Activated CD4-positive, alpha-beta T cell treated with anti-CD3 and anti-CD28 coated beads, Interleukin-2, amount 10 ng/mL, durations not matched to agents 24 days and 14 days (primary cell): Measurements from ENCODE around the gene CLRN1. TPM values are rescaled to one million over a fixed set of nuclear protein-coding genes. Genes with fewer than 3 reads are reported as not detected.

Experiments used
- DNase-seq: peaks from one replicate; pipeline ENCODE4 v3.0.0; 2022
- H3K27ac Mint-ChIP-seq: one replicate; pipeline ENCODE4 v1.8.0; 2022; ENCODE audit warnings: mild to moderate bottlenecking, mixed read lengths
- H3K27me3 Mint-ChIP-seq: one replicate; pipeline ENCODE4 v1.8.0; 2022; ENCODE audit warnings: mixed read lengths
- H3K36me3 Mint-ChIP-seq: one replicate; pipeline ENCODE4 v1.8.0; 2022; ENCODE audit warnings: low read depth, mild to moderate bottlenecking, mixed read lengths
- H3K4me1 Mint-ChIP-seq: one replicate; pipeline ENCODE4 v1.8.0; 2021; ENCODE audit warnings: mixed read lengths
- H3K4me3 Mint-ChIP-seq: one replicate; pipeline ENCODE4 v1.8.0; 2022; ENCODE audit warnings: mild to moderate bottlenecking, moderate library complexity, mixed read lengths
- H3K9me3 Mint-ChIP-seq: one replicate; pipeline ENCODE4 v1.8.0; 2021; ENCODE audit warnings: mixed read lengths
- intact Hi-C: fragments of 100-400 bp; cut with micrococcal nuclease; formaldehyde crosslinking; loops from one replicate; pipeline ENCODE4 v1.15.1; 2023
- total RNA-seq: library from RNA; stranded (reverse); gene quantifications from 2 replicates; pipeline ENCODE4 v1.2.3, GENCODE V29; 2022

CLRN1 gene
- total RNA-seq, 1 donor from 2014 or later, result not detected

DNA sequence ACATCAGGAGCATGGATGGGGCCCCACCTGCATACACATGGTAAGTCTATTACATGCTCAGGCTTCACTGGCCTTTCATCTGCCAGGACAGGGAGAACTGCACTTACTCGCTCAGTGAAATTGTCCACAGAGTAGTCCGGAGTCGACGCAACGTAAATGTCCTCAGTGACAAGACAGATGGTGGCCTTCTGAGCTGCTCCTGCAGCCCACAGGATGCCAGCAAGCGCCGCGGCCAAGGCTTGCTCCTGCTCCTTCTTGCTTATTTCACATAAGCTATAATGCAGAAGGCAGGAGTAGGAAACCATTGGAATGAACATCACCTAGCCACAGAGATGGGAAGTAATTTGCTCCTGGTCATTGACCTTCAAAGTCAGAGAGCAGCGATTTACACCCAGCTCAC lies 81.7 kb downstream of the CLRN1 start:
- no peak overlapping the region for H3K27ac Mint-ChIP-seq
- H3K36me3 Mint-ChIP-seq, result no peaks in the 10 kb centered on the region

DNA sequence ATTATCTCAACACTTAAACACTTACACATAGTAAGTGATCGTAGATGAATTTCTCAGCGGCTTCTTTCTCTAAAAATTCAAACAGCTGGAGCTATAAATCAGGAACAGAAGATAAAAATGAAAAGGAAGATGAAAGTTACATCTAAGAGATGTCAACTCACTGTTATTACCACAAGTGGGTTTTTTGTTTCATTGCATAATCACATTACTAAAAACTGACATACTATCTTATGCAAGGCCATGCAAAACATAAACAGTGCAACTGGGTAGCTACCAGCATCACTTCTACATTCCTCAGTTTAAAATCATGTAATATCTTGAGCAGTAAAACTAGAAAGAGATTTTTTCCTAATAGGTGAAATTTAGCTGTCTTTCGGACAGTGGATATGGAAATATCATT lies 82.2 kb downstream of the CLRN1 start:
- Mint-ChIP-seq H3K9me3 (no peaks in the 10 kb centered on the region), H3K36me3 (no peaks in the 10 kb centered on the region), H3K27ac (no peak overlapping the region), H3K27me3 (peaks cover 19% of the 10 kb centered on the region), H3K4me1 (peaks cover 2% of the 10 kb centered on the region), H3K4me3 (no peak overlapping the region)
- DNase-seq, result no peak
- intact Hi-C loops, result no loop called here

More for the DNA sequence above, 81.7 kb downstream of the CLRN1 start:
- H3K4me1 Mint-ChIP-seq, result peaks cover 2% of the 10 kb centered on the region
- H3K4me3 Mint-ChIP-seq, result no peak overlapping the region
- intact Hi-C loops, result no loop called here
- H3K9me3 Mint-ChIP-seq, result no peaks in the 10 kb centered on the region
- peaks cover 15% of the 10 kb centered on the region for H3K27me3 Mint-ChIP-seq
- DNase-seq, result no peak

DNA sequence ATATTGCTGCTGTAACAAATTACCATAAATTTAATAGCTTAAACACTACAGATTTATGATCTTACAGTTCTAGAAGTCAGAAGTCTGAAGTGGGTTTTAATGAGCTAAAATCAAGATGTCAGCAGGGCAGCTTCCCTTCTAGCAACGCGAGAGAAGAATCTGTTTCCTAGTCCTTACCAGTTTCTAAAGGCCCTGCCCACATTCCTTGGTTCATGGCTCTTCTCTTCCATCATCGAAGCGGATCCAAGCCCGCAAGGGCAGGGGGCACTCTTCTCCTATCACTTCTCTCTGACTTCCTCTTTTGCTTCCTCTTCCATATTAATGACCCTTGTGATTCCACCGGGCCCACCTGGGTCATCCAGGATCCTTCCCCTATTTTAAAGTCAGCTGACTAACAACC lies 83.4 kb downstream of the CLRN1 start:
- no peak overlapping the region for H3K27ac Mint-ChIP-seq
- peaks cover 21% of the 10 kb centered on the region for H3K27me3 Mint-ChIP-seq
- H3K4me1 Mint-ChIP-seq, result peaks cover 2% of the 10 kb centered on the region
- no peaks in the 10 kb centered on the region for H3K9me3 Mint-ChIP-seq
- intact Hi-C loops, result no loop called here
- no peaks in the 10 kb centered on the region for H3K36me3 Mint-ChIP-seq
- no peak overlapping the region for H3K4me3 Mint-ChIP-seq
- DNase-seq, result no peak

- Mint-ChIP-seq H3K4me3 (no peak overlapping the region), H3K36me3 (no peaks in the 10 kb centered on the region), H3K27me3 (peaks cover 27% of the 10 kb centered on the region), H3K27ac (no peak overlapping the region), H3K9me3 (no peaks in the 10 kb centered on the region), H3K4me1 (peaks cover 2% of the 10 kb centered on the region)
- intact Hi-C loops, result no loop called here
- DNase-seq, result no peak
Observed at GRCh38 chr3:150887031-150887430, 85.5 kb downstream of the CLRN1 start.

DNA sequence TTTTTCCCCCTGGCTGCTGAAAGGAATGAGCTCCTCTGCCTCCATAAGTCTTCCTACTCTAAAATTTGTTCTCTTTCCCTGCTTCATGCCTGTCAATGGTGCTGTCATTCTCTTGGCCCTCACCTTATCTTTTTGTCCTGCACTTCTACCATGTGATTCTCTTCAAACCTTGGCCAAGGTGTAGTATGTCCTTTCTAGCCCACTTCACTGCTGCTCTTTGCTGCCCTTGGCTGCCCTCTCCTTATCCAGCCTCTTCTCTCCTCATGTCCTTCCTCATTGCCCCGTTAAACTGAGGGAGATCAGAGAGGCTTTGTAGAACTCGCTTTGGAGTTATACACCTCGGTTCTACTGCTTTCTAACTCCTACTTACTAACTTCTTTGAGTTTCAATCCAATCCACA lies 87.0 kb downstream of the CLRN1 start:
- no peak for DNase-seq
- H3K27me3 Mint-ChIP-seq, result peaks cover 31% of the 10 kb centered on the region
- no peak overlapping the region for H3K27ac Mint-ChIP-seq
- no peak overlapping the region for H3K4me3 Mint-ChIP-seq
- intact Hi-C loops, result no loop called here
- H3K4me1 Mint-ChIP-seq, result peaks cover 2% of the 10 kb centered on the region
- H3K36me3 Mint-ChIP-seq, result no peaks in the 10 kb centered on the region
- H3K9me3 Mint-ChIP-seq, result no peaks in the 10 kb centered on the region

DNA sequence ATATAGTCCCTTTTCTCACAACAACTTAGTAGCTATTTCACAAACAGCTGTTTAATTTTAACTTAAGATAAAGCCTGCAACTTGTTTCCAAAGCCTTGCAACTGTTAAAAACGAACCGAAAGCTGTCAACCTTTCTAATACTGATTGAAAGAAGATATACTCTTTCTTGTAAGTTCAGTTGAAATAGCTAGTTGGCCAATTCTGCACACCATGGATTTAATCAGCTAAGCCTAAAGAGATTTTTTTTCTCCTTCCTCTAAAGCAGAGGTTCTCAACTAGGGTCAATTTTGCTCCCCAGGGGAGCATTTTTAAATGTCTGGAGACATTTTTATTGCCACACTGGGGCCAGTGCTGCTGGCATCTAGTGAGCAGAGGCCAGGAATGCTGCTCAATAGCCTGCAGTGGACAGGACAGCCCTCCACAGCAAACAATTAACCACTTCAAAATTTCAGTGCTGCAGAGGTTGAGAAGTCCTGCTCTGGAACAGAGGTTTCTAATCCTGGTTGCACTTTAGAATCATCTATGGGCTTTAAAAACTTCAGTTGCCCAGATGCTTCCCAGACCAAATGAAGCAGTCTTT lies 93.4 kb downstream of the CLRN1 start:
- Mint-ChIP-seq H3K27me3 (peaks cover 20% of the 10 kb centered on the region), H3K27ac (no peak overlapping the region), H3K4me3 (no peak overlapping the region), H3K36me3 (no peaks in the 10 kb centered on the region), H3K9me3 (no peaks in the 10 kb centered on the region), H3K4me1 (no peaks in the 10 kb centered on the region)
- intact Hi-C loops, result no loop called here
- DNase-seq, result no peak

GRCh38 chr3:150878290-150878689 lies 94.2 kb downstream of the CLRN1 start:
- H3K27me3 Mint-ChIP-seq, result peaks cover 18% of the 10 kb centered on the region
- no peak for DNase-seq
- intact Hi-C loops, result no loop called here
- H3K4me3 Mint-ChIP-seq, result no peak overlapping the region
- H3K36me3 Mint-ChIP-seq, result no peaks in the 10 kb centered on the region
- no peak overlapping the region for H3K27ac Mint-ChIP-seq
- no peaks in the 10 kb centered on the region for H3K4me1 Mint-ChIP-seq
- no peaks in the 10 kb centered on the region for H3K9me3 Mint-ChIP-seq

DNA sequence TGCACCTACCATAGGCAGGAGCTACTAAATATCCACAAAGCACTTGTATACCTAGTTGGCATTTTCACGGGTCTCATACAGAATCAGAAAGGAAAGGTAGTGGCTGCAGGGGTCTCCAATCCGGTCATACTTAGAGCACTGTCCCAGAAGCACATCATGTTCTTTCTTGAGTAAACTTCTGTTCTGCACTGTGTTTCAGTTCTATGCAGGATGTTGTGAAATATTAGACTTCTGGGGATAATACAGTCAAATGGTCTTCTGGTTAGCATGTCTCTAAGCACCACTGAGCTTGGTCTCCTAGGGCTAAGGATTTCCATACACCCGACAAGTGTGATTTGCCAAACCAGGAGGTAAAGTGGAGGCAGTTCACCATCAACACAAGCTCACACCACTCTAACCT lies 95.2 kb downstream of the CLRN1 start:
- no peak overlapping the region for H3K4me3 Mint-ChIP-seq
- no peaks in the 10 kb centered on the region for H3K4me1 Mint-ChIP-seq
- no peaks in the 10 kb centered on the region for H3K36me3 Mint-ChIP-seq
- peaks cover 15% of the 10 kb centered on the region for H3K27me3 Mint-ChIP-seq
- DNase-seq, result no peak
- intact Hi-C loops, result no loop called here
- H3K27ac Mint-ChIP-seq, result no peak overlapping the region
- H3K9me3 Mint-ChIP-seq, result no peaks in the 10 kb centered on the region

DNA sequence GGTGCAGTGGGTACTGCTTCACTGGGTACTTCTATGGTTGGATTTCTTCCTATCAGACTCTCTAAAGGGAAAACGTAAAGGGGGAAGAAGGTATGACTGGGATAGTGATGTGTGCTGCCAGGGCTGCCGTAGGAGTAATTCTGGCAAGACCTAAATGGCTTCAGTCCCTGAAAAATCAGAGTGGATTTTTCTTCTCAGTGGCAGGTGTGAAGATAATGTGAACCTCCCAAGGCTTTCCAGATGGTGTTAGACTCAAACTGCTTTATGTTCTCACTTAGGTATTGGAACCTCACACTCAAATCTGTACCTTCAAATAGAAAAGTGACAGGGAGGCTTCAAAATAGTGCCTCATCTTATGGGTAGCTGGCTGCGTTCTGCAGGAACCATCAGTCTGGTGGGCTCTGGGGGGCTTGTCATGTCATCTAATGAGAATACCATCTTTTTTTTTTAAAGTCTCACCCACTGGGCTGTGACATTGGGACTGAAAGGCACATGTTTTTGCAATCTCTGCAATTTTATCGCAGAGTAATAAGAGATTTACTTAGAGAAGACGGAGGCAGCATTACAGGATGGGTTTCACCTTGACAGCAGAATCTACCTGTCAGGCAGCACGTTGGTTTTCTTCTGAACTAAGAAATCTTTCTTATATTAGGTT lies 95.8 kb downstream of the CLRN1 start:
- Mint-ChIP-seq H3K4me1 (no peaks in the 10 kb centered on the region), H3K27ac (no peak overlapping the region), H3K4me3 (no peak overlapping the region), H3K9me3 (no peaks in the 10 kb centered on the region), H3K27me3 (peaks cover 14% of the 10 kb centered on the region), H3K36me3 (no peaks in the 10 kb centered on the region)
- intact Hi-C loops, result no loop called here
- no peak for DNase-seq

Other genes starting within 250 kb of the CLRN1 start
- gene SIAH2, start 209.6 kb downstream of the CLRN1 start, total RNA-seq, result 130 and 133 TPM in 2 replicates
- not detected in 2 replicates for gene MINDY4B, start 67.3 kb downstream of the CLRN1 start, total RNA-seq
- gene MED12L, start 112.9 kb upstream of the CLRN1 start, total RNA-seq, result 2.5 and 4.9 TPM in 2 replicates
- 159 and 164 TPM in 2 replicates for gene GPR171, start 230.5 kb upstream of the CLRN1 start, total RNA-seq